ENCODE results near the gene SLC48A1.
A peak's percentile ranks its signal among the peaks of the same experiment; 100 is the strongest.

SLC48A1 gene

DNA sequence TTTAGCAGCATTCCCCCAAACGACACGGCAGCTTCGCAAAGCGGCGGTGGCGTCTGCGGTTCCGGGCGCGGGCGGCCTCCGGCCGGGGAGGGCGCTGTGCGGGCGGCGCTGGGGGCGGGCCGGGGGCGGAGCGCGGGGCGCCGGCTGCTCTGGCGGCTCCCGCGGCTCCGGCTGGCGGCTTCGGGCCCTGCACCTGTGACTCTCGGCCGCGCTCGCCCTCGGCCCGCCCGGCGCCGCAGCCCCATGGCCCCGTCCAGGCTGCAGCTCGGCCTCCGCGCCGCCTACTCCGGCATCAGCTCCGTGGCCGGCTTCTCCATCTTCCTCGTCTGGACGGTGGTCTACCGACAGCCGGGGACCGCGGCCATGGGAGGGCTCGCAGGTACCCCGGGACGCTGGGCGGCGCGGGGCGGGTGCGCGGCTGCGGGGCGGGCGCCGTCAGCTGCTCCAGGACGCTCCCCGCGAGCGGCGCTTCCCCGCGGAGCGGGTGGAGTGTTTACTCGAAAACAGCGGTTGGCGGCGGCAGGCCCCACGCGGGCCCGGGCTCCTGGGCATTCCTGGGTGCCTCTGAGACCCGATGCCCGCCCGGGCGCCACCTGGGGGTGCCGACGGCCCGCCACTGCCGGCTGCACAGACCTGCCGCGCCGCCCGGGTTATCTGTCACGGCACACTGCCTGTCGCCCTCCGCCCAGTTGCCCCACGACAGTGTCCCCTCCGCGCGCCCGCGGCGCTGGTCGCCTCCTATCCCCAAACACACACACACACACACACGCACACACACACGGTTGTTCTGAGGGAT is at the start of gene SLC48A1:
Gene SLC48A1 (plus strand): TSS at position 177 of the 796 bp plus-strand sequence. CDS start 67 bp downstream, at position 244.
- TF ChIP-seq CTCF (conservative IDR thresholded peaks at IDR 0.05): peak; percentile 92
- H3K27ac ChIP-seq: peak within 1 kb of the TSS; percentile 80

DNA sequence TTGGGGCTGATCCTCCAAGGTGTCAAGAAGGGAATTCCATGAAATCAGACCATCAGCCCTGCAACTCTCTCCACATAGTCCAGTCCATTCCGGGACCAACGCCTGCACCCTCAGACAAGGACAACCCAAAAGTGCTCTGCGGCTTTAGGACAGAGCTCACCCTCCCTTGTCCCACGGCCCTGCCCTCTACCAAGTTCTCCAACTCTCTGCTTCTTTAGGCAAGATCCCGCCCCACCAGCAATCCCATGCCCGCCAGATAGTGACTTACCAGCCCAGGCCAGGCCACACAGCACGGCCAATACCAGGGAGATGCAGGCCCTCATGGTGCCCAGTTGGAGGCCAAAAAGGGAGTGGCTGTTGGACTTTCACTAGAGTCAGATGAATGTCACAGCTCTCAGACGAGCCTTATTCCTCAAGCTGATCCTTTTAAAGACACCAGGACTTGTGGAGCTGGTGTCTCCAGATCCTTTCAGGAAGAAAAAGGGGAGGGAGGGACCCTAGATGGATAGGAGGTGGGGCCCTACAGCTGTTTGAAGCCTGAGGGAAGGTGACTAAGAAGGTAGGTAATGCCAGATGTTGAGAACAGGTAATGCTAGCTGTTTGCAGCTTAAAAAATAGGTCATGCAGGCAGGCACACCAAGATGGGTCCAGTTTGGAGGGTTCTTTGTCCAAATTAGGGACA is 47.8 kb upstream of the SLC48A1 start, which contains the start of gene ENDOU:
Gene ENDOU (minus strand): TSS at position 400 of the 682 bp plus-strand sequence. CDS start 77 bp downstream, at position 323.
- no peak within 1 kb of the TSS for H3K27ac ChIP-seq
- TF ChIP-seq CTCF (conservative IDR thresholded peaks at IDR 0.05): no peak

GRCh38 chr12:47725893-47726292 is 47.1 kb upstream of the SLC48A1 start:
- H3K27ac ChIP-seq: no peak overlapping the region
- TF ChIP-seq CTCF (conservative IDR thresholded peaks at IDR 0.05): no peak

DNA sequence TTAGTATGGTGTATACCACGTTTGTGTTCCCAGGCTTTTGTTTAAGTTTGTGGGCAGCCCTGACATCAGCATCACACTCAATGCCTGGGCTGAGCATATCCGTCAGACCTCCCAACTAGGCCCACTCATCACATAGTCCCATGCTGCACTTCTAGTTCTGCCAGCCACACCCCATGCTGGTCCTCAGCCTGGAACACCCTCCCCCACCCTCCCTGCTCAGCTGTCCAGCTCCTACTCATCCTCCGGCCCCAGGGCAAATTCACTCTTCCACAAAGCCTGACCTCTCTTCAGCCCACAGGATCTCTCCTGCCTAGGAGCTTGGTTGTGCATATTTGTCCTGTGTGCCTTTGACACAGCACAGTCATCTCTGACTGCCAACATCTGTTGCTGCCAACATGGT is 43.8 kb upstream of the SLC48A1 start:
- 0 out of 2 replicates have a peak overlapping the region, but pooled peaks have one; percentile 23 for H3K27ac ChIP-seq
- TF ChIP-seq CTCF (conservative IDR thresholded peaks at IDR 0.05): no peak

GRCh38 chr12:47730341-47730744 is 42.7 kb upstream of the SLC48A1 start:
- peak overlapping the region; percentile 23 for H3K27ac ChIP-seq
- TF ChIP-seq CTCF (conservative IDR thresholded peaks at IDR 0.05): no peak

GRCh38 chr12:47731723-47732122 is 41.3 kb upstream of the SLC48A1 start:
- TF ChIP-seq CTCF (conservative IDR thresholded peaks at IDR 0.05): no peak
- no peak overlapping the region for H3K27ac ChIP-seq

DNA sequence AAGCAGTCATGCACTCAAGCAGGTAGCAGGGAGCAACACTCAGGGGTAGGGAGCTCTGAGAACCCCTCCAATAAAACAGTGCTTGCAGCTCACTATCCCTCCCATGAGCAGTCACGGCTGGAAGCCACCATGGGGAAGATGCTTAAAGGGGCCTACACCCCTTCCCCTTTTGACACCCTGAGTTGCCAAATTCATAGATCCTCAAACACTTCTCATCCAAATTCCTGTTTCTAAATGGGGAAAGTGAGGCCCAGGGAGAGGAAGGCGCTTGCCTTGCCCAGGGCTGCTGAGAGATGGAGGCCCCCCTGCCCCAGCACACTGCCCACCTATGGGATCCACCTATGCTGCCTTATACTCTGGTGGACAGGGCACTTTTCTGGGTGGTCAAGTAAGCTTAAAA is 40.5 kb upstream of the SLC48A1 start:
- no peak for TF ChIP-seq CTCF (conservative IDR thresholded peaks at IDR 0.05)
- no peak overlapping the region for H3K27ac ChIP-seq

Measured in VCaP (cell line).